ENCODE results near the gene SYNCRIP. TPM values are rescaled to one million over a fixed set of nuclear protein-coding genes. Genes with fewer than 3 reads are reported as not detected.

The SYNCRIP gene
- total RNA-seq, 1 experiment from 2014 or later, result 189 TPM

DNA sequence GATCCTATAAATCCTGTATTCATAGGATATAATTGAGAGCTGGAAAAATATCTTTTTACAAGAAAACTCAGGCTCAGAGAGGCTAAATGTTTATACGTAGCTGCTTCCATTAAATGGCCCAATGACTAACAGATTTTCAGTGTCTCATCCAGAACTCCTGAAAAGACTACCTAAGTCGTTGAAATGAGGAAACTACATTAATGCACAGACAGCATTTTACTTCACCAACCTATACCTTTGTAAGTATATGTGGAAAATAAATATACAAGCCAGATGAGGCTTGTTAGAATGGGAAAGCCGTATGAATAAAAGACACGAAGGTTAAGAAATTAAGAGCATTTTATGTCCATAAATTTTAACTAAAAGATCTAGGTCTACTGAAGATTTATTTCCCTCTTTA lies 40.6 kb downstream of the SYNCRIP start:
- no peak for ATAC-seq
- Histone ChIP-seq H3K9me3 (ENCODE audit: control insufficient read depth in 1 of 2, insufficient read depth in 1 of 2, low read depth in 1 of 2, low read length in 2 of 2) (no peaks in the 10 kb centered on the region), H3K27me3 (ENCODE audit: insufficient read depth, low read length) (no peaks in the 10 kb centered on the region), H3K9ac (ENCODE audit: low read length) (no peak overlapping the region), H4K20me1 (ENCODE audit: insufficient read depth) (no peaks in the 10 kb centered on the region), H3K27ac (ENCODE audit: low read depth, low read length) (no peak overlapping the region), H3K9me2 (ENCODE audit: insufficient read depth) (no peaks in the 10 kb centered on the region), H3K4me1 (ENCODE audit: control insufficient read depth in 1 of 2, insufficient read depth in 2 of 2, low read length in 2 of 2) (no peaks in the 10 kb centered on the region), H3K79me2 (ENCODE audit: insufficient read depth, low read length) (no peaks in the 10 kb centered on the region), H3K36me3 (ENCODE audit: control insufficient read depth in 1 of 2, insufficient read depth in 2 of 2, low read length in 2 of 2) (no peaks in the 10 kb centered on the region), H3K4me3 (replicated peaks in 1 of 2; ENCODE audit: low read depth in 1 of 2, low read length in 2 of 2) (no peak overlapping the region), H2AFZ (ENCODE audit: low read depth, low read length, poor library complexity, severe bottlenecking) (no peak overlapping the region), H3K4me2 (ENCODE audit: low read length) (no peak overlapping the region)
- ChIA-PET CTCF (interaction anchor here (0.7 kb wide), 2 partner anchors 66 to 306 kb away, joined by 3 read pairs; no protein-coding TSS in a partner anchor), POLR2A (interaction anchor here (0.6 to 1.7 kb wide), 2 partner anchors 38 to 76 kb away, joined by 3 to 4 read pairs; no protein-coding TSS in a partner anchor), RAD21 (ENCODE audit: low non-redundant PET in 1 of 2, low total read pairs in 2 of 2, uncharacterized antibody in 2 of 2, unreplicated experiment in 2 of 2) (no interaction called here)
- TF ChIP-seq EZH2 (IDR thresholded peaks at IDR 0.05) (no peak), ZBTB33 (IDR thresholded peaks at IDR 0.05; ENCODE audit: extremely low read depth, insufficient replicate concordance, low read length) (no peak), REST (IDR thresholded peaks at IDR 0.05; ENCODE audit: low read depth) (no peak), POLR2AphosphoS5 (IDR thresholded peaks at IDR 0.05; ENCODE audit: low read depth, low read length) (peak; percentile 4; the same call in 1 of the 2 replicates)
- TF ChIP-seq, protein P1, sequence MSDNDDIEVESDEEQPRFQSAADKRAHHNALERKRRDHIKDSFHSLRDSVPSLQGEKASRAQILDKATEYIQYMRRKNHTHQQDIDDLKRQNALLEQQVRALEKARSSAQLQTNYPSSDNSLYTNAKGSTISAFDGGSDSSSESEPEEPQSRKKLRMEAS (IDR thresholded peaks at IDR 0.05), result no peak
- no peak for DNase-seq (ENCODE audit: low read depth, low spot score)
- intact Hi-C loops (cut with micrococcal nuclease), result no loop called here
- no TSS peak for BruUV-seq (replicated peaks)

All from HCT116 (cell line).